ENCODE data around the gene TJAP1. TPM values are rescaled to one million over a fixed set of nuclear protein-coding genes. Genes with fewer than 3 reads are reported as not detected.

The TJAP1 gene
- total and polyA plus RNA-seq, 7 experiments from 2014 or later = 8.2 to 55.2 (median 31.6) TPM

- Mint-ChIP-seq H3K36me3 (peaks cover 3 to 44% (median 19%) of the 10 kb centered on the region in 5 donors), H3K9me3 (no peaks in the 10 kb centered on the region), H3K27ac (peak overlapping the region in 1 of 9 donors; percentile 59), H3K4me1 (peaks cover 0 to 20% (median 18%) of the 10 kb centered on the region in 7 donors), H3K4me3 (no peak overlapping the region), H3K27me3 (no peaks in the 10 kb centered on the region)
- peaks cover 23 to 26% of the 10 kb centered on the region in 2 donors for H3K4me1 ChIP-seq (ENCODE audit: control insufficient read depth in 2 of 2, insufficient read depth in 2 of 2, low read length in 2 of 2)
- ATAC-seq (no peak), DNase-seq (no peak)
- H3K9me3 ChIP-seq (ENCODE audit: control insufficient read depth in 2 of 3, low read length in 3 of 3) = no peaks in the 10 kb centered on the region
- POLR2A ChIA-PET = interaction anchor here (0.7 to 0.9 kb wide), 3 partner anchors 13 to 65 kb away, joined by 3 read pairs; no protein-coding TSS in a partner anchor
- intact Hi-C loops (cut with micrococcal nuclease) = no loop called here
- CTCF ChIA-PET = interaction anchor here (0.6 to 6.4 kb wide), 2 partner anchors 14 to 329 kb away, joined by 3 to 35 read pairs; no protein-coding TSS in a partner anchor
- peaks cover 23 to 79% (median 23%) of the 10 kb centered on the region in 3 experiments for H3K36me3 ChIP-seq (ENCODE audit: control insufficient read depth in 2 of 3, insufficient read depth in 3 of 3, low read length in 3 of 3)
- no peak overlapping the region for H3K4me3 ChIP-seq (ENCODE audit: low read length)
- no peaks in the 10 kb centered on the region for H3K27me3 ChIP-seq (ENCODE audit: control insufficient read depth in 2 of 2, insufficient read depth in 2 of 2, low read length in 2 of 2)
- no peak overlapping the region for H3K27ac ChIP-seq (ENCODE audit: low read depth, low read length)
These were observed 42.7 kb downstream of the TJAP1 start for GRCh38 chr6:43520097-43520496.

GRCh38 chr6:43521836-43522235 is 44.5 kb downstream of the TJAP1 start:
- POLR2A ChIA-PET = no interaction called here
- Histone ChIP-seq H3K36me3 (ENCODE audit: control insufficient read depth in 2 of 3, insufficient read depth in 3 of 3, low read length in 3 of 3) (peaks cover 28 to 83% (median 29%) of the 10 kb centered on the region in 3 experiments), H3K27ac (ENCODE audit: low read depth, low read length) (no peak overlapping the region), H3K4me3 (ENCODE audit: low read length) (no peak overlapping the region), H3K9me3 (ENCODE audit: control insufficient read depth in 2 of 3, low read length in 3 of 3) (no peaks in the 10 kb centered on the region), H3K27me3 (ENCODE audit: control insufficient read depth in 2 of 2, insufficient read depth in 2 of 2, low read length in 2 of 2) (no peaks in the 10 kb centered on the region), H3K4me1 (ENCODE audit: control insufficient read depth in 2 of 2, insufficient read depth in 2 of 2, low read length in 2 of 2) (peaks cover 11 to 12% of the 10 kb centered on the region in 2 donors)
- no peak for ATAC-seq
- intact Hi-C loops (cut with micrococcal nuclease) = no loop called here
- H3K4me3 Mint-ChIP-seq = no peak overlapping the region
- CTCF ChIA-PET = no interaction called here
- H3K4me1 Mint-ChIP-seq = peaks cover 0 to 7% (median 5%) of the 10 kb centered on the region in 7 donors
- H3K27ac Mint-ChIP-seq = peak overlapping the region in 1 of 9 donors; percentile 11
- no peaks in the 10 kb centered on the region for H3K9me3 Mint-ChIP-seq
- peaks cover 3 to 50% (median 23%) of the 10 kb centered on the region in 5 donors for H3K36me3 Mint-ChIP-seq
- no peak for DNase-seq
- no peaks in the 10 kb centered on the region for H3K27me3 Mint-ChIP-seq

- Histone ChIP-seq H3K27me3 (ENCODE audit: control insufficient read depth in 2 of 2, insufficient read depth in 2 of 2, low read length in 2 of 2) (no peaks in the 10 kb centered on the region), H3K27ac (ENCODE audit: low read depth, low read length) (no peak overlapping the region), H3K4me1 (ENCODE audit: control insufficient read depth in 2 of 2, insufficient read depth in 2 of 2, low read length in 2 of 2) (peaks cover 8 to 11% of the 10 kb centered on the region in 2 donors), H3K36me3 (ENCODE audit: control insufficient read depth in 2 of 3, insufficient read depth in 3 of 3, low read length in 3 of 3) (peaks cover 31 to 86% (median 33%) of the 10 kb centered on the region in 3 experiments), H3K4me3 (ENCODE audit: low read length) (no peak overlapping the region), H3K9me3 (ENCODE audit: control insufficient read depth in 2 of 3, low read length in 3 of 3) (no peaks in the 10 kb centered on the region)
- ATAC-seq (no peak), DNase-seq (no peak)
- peaks cover 3 to 58% (median 30%) of the 10 kb centered on the region in 5 donors for H3K36me3 Mint-ChIP-seq
- H3K27ac Mint-ChIP-seq = peak overlapping the region in 1 of 9 donors; percentile 56
- no peak overlapping the region for H3K4me3 Mint-ChIP-seq
- intact Hi-C loops (cut with micrococcal nuclease) = no loop called here
- ChIA-PET CTCF (interaction anchor here (1.1 kb wide), 1 partner anchor 66 kb away, joined by 3 read pairs; no protein-coding TSS in a partner anchor), POLR2A (no interaction called here)
- no peaks in the 10 kb centered on the region for H3K9me3 Mint-ChIP-seq
- peaks cover 0 to 7% (median 5%) of the 10 kb centered on the region in 7 donors for H3K4me1 Mint-ChIP-seq
- no peaks in the 10 kb centered on the region for H3K27me3 Mint-ChIP-seq
These were observed 45.3 kb downstream of the TJAP1 start for GRCh38 chr6:43522547-43523261.

DNA sequence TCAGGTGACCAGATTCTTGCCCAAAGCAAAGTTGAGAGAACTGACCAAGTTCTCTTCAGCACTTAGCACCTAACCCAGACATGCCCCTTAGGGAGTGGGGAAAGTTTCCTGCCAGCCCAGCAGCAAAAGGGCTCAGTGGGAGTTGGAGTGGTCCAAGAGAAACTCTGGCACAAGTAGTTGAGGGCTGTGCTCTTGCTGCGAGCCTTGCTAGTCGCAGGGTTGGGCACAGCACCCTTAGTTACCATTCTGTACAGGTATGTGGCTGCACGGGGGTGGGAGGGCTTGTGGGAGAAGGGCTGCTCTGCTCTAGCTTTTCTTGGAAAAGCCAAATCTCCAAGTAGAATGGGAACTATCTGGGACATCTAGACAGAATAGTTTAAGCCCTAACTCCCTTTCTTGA is 45.9 kb downstream of the TJAP1 start:
- Mint-ChIP-seq H3K4me1 (peaks cover 0 to 7% (median 5%) of the 10 kb centered on the region in 7 donors), H3K9me3 (no peaks in the 10 kb centered on the region), H3K27me3 (no peaks in the 10 kb centered on the region), H3K36me3 (peaks cover 3 to 63% (median 32%) of the 10 kb centered on the region in 5 donors), H3K27ac (peak overlapping the region in 1 of 9 donors; percentile 2), H3K4me3 (no peak overlapping the region)
- no peak overlapping the region for H3K27ac ChIP-seq (ENCODE audit: low read depth, low read length)
- intact Hi-C loops (cut with micrococcal nuclease) = no loop called here
- peaks cover 36 to 92% (median 37%) of the 10 kb centered on the region in 3 experiments for H3K36me3 ChIP-seq (ENCODE audit: control insufficient read depth in 2 of 3, insufficient read depth in 3 of 3, low read length in 3 of 3)
- no peaks in the 10 kb centered on the region for H3K9me3 ChIP-seq (ENCODE audit: control insufficient read depth in 2 of 3, low read length in 3 of 3)
- DNase-seq (no peak), ATAC-seq (no peak)
- ChIA-PET CTCF (interaction anchor here (1.1 kb wide), 1 partner anchor 67 kb away, joined by 3 read pairs; no protein-coding TSS in a partner anchor), POLR2A (no interaction called here)
- no peak overlapping the region for H3K4me3 ChIP-seq (ENCODE audit: low read length)
- no peaks in the 10 kb centered on the region for H3K27me3 ChIP-seq (ENCODE audit: control insufficient read depth in 2 of 2, insufficient read depth in 2 of 2, low read length in 2 of 2)
- peaks cover 2 to 6% of the 10 kb centered on the region in 2 donors for H3K4me1 ChIP-seq (ENCODE audit: control insufficient read depth in 2 of 2, insufficient read depth in 2 of 2, low read length in 2 of 2)

DNA sequence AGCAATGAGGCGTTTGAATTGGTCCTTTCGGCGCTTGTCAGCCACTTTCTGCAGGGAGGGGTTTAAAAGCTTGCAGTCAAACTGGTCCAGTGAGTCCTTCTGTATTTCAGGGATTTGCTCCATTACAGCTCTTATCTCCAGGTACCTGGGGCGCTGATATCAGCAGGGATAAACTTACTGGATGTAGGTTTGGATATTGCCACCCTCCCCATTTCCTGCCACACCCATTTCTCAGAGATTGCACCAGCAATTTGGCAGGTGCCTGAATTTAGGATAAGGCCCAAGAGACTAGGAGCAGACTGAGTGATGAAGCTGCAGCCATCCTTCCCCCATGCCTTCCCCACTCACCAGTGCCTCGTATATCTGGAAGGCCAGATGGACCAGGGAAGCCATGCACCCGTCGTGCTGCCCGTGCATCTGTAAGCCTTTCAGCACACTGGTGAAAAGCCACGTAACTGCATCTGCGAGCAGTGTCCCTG is 47.2 kb downstream of the TJAP1 start:
- CTCF ChIA-PET = interaction anchor here (0.7 to 0.8 kb wide), 2 partner anchors 18 to 19 kb away, joined by 3 read pairs; no protein-coding TSS in a partner anchor
- Histone ChIP-seq H3K4me3 (ENCODE audit: low read length) (no peak overlapping the region), H3K4me1 (ENCODE audit: control insufficient read depth in 2 of 2, insufficient read depth in 2 of 2, low read length in 2 of 2) (no peaks in the 10 kb centered on the region), H3K9me3 (ENCODE audit: control insufficient read depth in 2 of 3, low read length in 3 of 3) (no peaks in the 10 kb centered on the region), H3K27ac (ENCODE audit: low read depth, low read length) (no peak overlapping the region), H3K27me3 (ENCODE audit: control insufficient read depth in 2 of 2, insufficient read depth in 2 of 2, low read length in 2 of 2) (no peaks in the 10 kb centered on the region), H3K36me3 (ENCODE audit: control insufficient read depth in 2 of 3, insufficient read depth in 3 of 3, low read length in 3 of 3) (peaks cover 36 to 99% (median 41%) of the 10 kb centered on the region in 3 experiments)
- Mint-ChIP-seq H3K9me3 (no peaks in the 10 kb centered on the region), H3K27ac (peak overlapping the region in 3 of 9 donors; percentile 8 to 21 (median 15)), H3K4me3 (no peak overlapping the region), H3K27me3 (no peaks in the 10 kb centered on the region), H3K4me1 (peaks cover 0 to 7% (median 5%) of the 10 kb centered on the region in 7 donors), H3K36me3 (peaks cover 3 to 61% (median 32%) of the 10 kb centered on the region in 5 donors)
- no peak for DNase-seq
- POLR2A ChIA-PET = interaction anchor here (0.6 to 0.8 kb wide), 2 partner anchors 9 to 1369 kb away, joined by 3 to 4 read pairs; no protein-coding TSS in a partner anchor
- intact Hi-C loops (cut with micrococcal nuclease) = no loop called here
- no peak for ATAC-seq

DNA sequence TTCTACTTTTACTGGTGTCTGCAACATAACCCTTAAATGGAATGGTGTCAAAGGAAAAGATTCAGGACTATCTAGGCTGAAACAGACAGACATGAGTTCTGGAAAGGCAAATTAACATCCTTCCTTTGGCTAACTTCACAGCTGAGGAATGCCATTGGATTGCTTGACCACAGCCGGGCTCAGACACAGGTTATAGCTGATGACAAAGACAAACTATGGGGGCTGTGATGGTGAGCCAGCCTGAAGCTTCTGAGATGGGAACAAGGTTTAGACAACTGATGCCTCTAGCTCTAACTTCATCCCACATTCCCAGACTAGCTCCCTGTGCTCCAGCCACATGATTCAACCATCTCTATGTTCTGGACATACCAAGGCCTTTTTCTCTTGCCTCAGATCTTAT is 54.8 kb downstream of the TJAP1 start:
- no peak overlapping the region for H3K4me3 ChIP-seq (ENCODE audit: low read length)
- peaks cover 14 to 60% (median 20%) of the 10 kb centered on the region in 3 experiments for H3K36me3 ChIP-seq (ENCODE audit: control insufficient read depth in 2 of 3, insufficient read depth in 3 of 3, low read length in 3 of 3)
- Mint-ChIP-seq H3K27ac (no peak overlapping the region), H3K9me3 (no peaks in the 10 kb centered on the region), H3K4me3 (no peak overlapping the region), H3K36me3 (peaks cover 1 to 33% (median 13%) of the 10 kb centered on the region in 5 donors), H3K27me3 (no peaks in the 10 kb centered on the region), H3K4me1 (no peaks in the 10 kb centered on the region)
- POLR2A ChIA-PET = interaction anchor here (2.9 kb wide), 1 partner anchor 15 kb away, joined by 16 read pairs; the partner anchor contains the start of genes POLR1C and YIPF3
- ATAC-seq = no peak
- no peak overlapping the region for H3K27ac ChIP-seq (ENCODE audit: low read depth, low read length)
- no peaks in the 10 kb centered on the region for H3K9me3 ChIP-seq (ENCODE audit: control insufficient read depth in 2 of 3, low read length in 3 of 3)
- DNase-seq = no peak
- no peaks in the 10 kb centered on the region for H3K4me1 ChIP-seq (ENCODE audit: control insufficient read depth in 2 of 2, insufficient read depth in 2 of 2, low read length in 2 of 2)
- CTCF ChIA-PET = no interaction called here
- no peaks in the 10 kb centered on the region for H3K27me3 ChIP-seq (ENCODE audit: control insufficient read depth in 2 of 2, insufficient read depth in 2 of 2, low read length in 2 of 2)
- intact Hi-C loops (cut with micrococcal nuclease) = no loop called here

Measured in naive thymus-derived CD4-positive, alpha-beta T cell (primary cell).